A549 (cell line): ENCODE results near the gene GNAL. TPM values are rescaled to one million over a fixed set of nuclear protein-coding genes. Genes with fewer than 3 reads are reported as not detected.

Source experiments
- ATAC-seq, 2 experiments: fragments of 200-7000 bp in 1 of 2; fragments of >200 bp in 1 of 2; cut with Nextera tagmentation in 1 of 2; cut with Tn5 transposase in 1 of 2; 3 replicates each; pipeline versions ENCODE4 v1.8.0 to v1.9.1; 2018 to 2020; ENCODE audit warnings: mild to moderate bottlenecking in 1 of 2, moderate library complexity in 1 of 2
- CTCF ChIA-PET: fragments of 300-600 bp; sonication (Branson Sonifier 250); formaldehyde crosslinking; extraction: SDS; loops from one replicate; lab custom pipeline; 2021; ENCODE audit warnings: antibody characterized with exemption, inconsistent platforms; lab: Yijun Ruan, JAX
- POLR2A ChIA-PET: fragments of 350-600 bp; formaldehyde crosslinking; extraction: SDS; loops from one replicate; lab custom pipeline; 2021; ENCODE audit warnings: antibody characterized with exemption, inconsistent platforms; lab: Yijun Ruan, JAX
- DNase-seq, 2 experiments: peaks; one replicate each; pipeline versions ENCODE4 v3.0.0 to v3.0.0-alpha.2; 2011 to 2016; ENCODE audit warnings: low read depth in 1 of 2, low spot score in 1 of 2
- FAIRE-seq: peaks from 2 replicates; lab custom pipeline; 2011; peaks lifted over from hg19 to GRCh38; lab: Jason Lieb, UNC
- H3K27ac ChIP-seq, 2 experiments: fragments of >200 bp; sonication (Bioruptor Twin); formaldehyde crosslinking; 3 replicates each; pipeline ENCODE4 v1.5.1; 2016 to 2017
- H3K4me1 ChIP-seq: fragments of >200 bp; sonication (Bioruptor Twin); formaldehyde crosslinking; 3 replicates; pipeline ENCODE4 v1.6.1; 2016
- H3K4me2 ChIP-seq: fragments of >200 bp; sonication (Bioruptor Twin); formaldehyde crosslinking; 3 replicates; pipeline ENCODE4 v1.6.1; 2016
- H3K4me3 ChIP-seq: fragments of >200 bp; sonication (Bioruptor Twin); formaldehyde crosslinking; 3 replicates; pipeline ENCODE4 v1.5.1; 2016
- H3K9me3 ChIP-seq: fragments of >200 bp; sonication (Bioruptor Twin); formaldehyde crosslinking; 3 replicates; pipeline ENCODE4 v1.6.1; 2016
- ATOH8 ChIP-seq: fragments of 250-450 bp; sonication (Bioruptor Pico); IDR thresholded peaks from 2 replicates; pipeline ENCODE4 v1.5.0; 2020; ENCODE audit warnings: low read depth, mild to moderate bottlenecking, moderate library complexity
- CHD2 ChIP-seq: fragments of 150-350 bp; IDR thresholded peaks from 2 replicates; pipeline ENCODE4 v1.6.1; 2014; ENCODE audit warnings: low read length; ENCODE audit not compliant: partially characterized antibody
- EHF ChIP-seq: fragments of 250-450 bp; sonication (Bioruptor Pico); IDR thresholded peaks from 2 replicates; pipeline ENCODE4 v1.5.0; 2020; ENCODE audit warnings: mild to moderate bottlenecking
- EHMT2 ChIP-seq: fragments of 200-600 bp; sonication (generic); IDR thresholded peaks from 2 replicates; pipeline ENCODE4 v1.6.1; 2016; ENCODE audit warnings: antibody characterized with exemption, low read depth, mild to moderate bottlenecking, moderate library complexity
- FOSL2 ChIP-seq, 2 experiments: fragments of 450-650 bp in 1 of 2; fragments of >200 bp in 1 of 2; sonication (Bioruptor Twin) in 1 of 2; formaldehyde crosslinking; IDR thresholded peaks; 2 replicates each; pipeline versions ENCODE4 v1.5.0 to v1.6.1; 2016 to 2020; ENCODE audit warnings: mild to moderate bottlenecking in 1 of 2, moderate library complexity in 1 of 2
- HOXA7 ChIP-seq: fragments of 250-450 bp; sonication (Bioruptor Pico); IDR thresholded peaks from 2 replicates; pipeline ENCODE4 v1.5.0; 2020; ENCODE audit warnings: mild to moderate bottlenecking, moderate library complexity
- HOXB5 ChIP-seq: fragments of 250-450 bp; sonication (Bioruptor Pico); IDR thresholded peaks from 2 replicates; pipeline ENCODE4 v1.5.0; 2020; ENCODE audit warnings: mild to moderate bottlenecking, moderate library complexity
- JUNB ChIP-seq: fragments of >200 bp; sonication (Bioruptor Twin); formaldehyde crosslinking; IDR thresholded peaks from 2 replicates; pipeline ENCODE4 v1.6.1; 2016
- KDM1A ChIP-seq: fragments of 200-600 bp; sonication (generic); IDR thresholded peaks from 2 replicates; pipeline ENCODE4 v1.6.1; 2016; ENCODE audit warnings: low read depth, mild to moderate bottlenecking
- NFE2L2 ChIP-seq: fragments of 150-350 bp; conservative IDR thresholded peaks from 2 replicates; pipeline ENCODE4 v1.6.1; 2014; ENCODE audit warnings: low read length
- RAD21 ChIP-seq, 2 experiments: fragments of >200 bp in 1 of 2; sonication (Bioruptor Twin) in 1 of 2; formaldehyde crosslinking in 1 of 2; IDR thresholded peaks in 1 of 2; conservative IDR thresholded peaks in 1 of 2; 2 replicates in 1 of 2; 3 replicates in 1 of 2; pipeline ENCODE4 v1.6.1; 2012 to 2018; ENCODE audit warnings: inconsistent platforms in 1 of 2
- RARB ChIP-seq: fragments of 250-450 bp; sonication (Bioruptor Pico); IDR thresholded peaks from 2 replicates; pipeline ENCODE4 v1.8.0; 2021; ENCODE audit warnings: mild to moderate bottlenecking, moderate library complexity
- REST ChIP-seq: fragments of 200-600 bp; sonication (generic); IDR thresholded peaks from 2 replicates; pipeline ENCODE4 v1.6.1; 2016; ENCODE audit warnings: antibody characterized with exemption, mild to moderate bottlenecking, moderate library complexity
- SMC3 ChIP-seq: fragments of >200 bp; sonication (Bioruptor Twin); formaldehyde crosslinking; IDR thresholded peaks from 3 replicates; pipeline ENCODE4 v1.6.1; 2018; ENCODE audit warnings: inconsistent platforms
- SREBF2 ChIP-seq: fragments of 450-650 bp; IDR thresholded peaks from 2 replicates; pipeline ENCODE4 v1.6.1; 2014; ENCODE audit warnings: mild to moderate bottlenecking, moderate library complexity
- TFCP2L1 ChIP-seq: fragments of 250-450 bp; sonication (Bioruptor Pico); IDR thresholded peaks from 2 replicates; pipeline ENCODE4 v1.5.0; 2021; ENCODE audit warnings: mild to moderate bottlenecking
- USF2 ChIP-seq: fragments of 450-650 bp; IDR thresholded peaks from 2 replicates; pipeline ENCODE4 v1.6.1; 2014; ENCODE audit warnings: antibody characterized with exemption
- ZFP36 ChIP-seq: fragments of 450-650 bp; IDR thresholded peaks from 2 replicates; pipeline ENCODE4 v1.6.1; 2014; ENCODE audit warnings: borderline replicate concordance; ENCODE audit not compliant: partially characterized antibody
- ZNF302 ChIP-seq: fragments of 250-450 bp; sonication (Bioruptor Pico); IDR thresholded peaks from 2 replicates; pipeline ENCODE4 v1.9.0; 2021; ENCODE audit warnings: inconsistent platforms, mild to moderate bottlenecking, moderate library complexity
- ZSCAN20 ChIP-seq: fragments of 250-450 bp; sonication (Bioruptor Pico); IDR thresholded peaks from 2 replicates; pipeline ENCODE4 v1.8.0; 2022; ENCODE audit warnings: mild to moderate bottlenecking, moderate library complexity
- WGBS: methylation state at CpG from one replicate; pipeline ENCODE4 v1.1.6; 2017; ENCODE audit errors: missing lambda C conversion rate; 5-methylcytosine and 5-hydroxymethylcytosine counted together
- polyA plus RNA-seq, 4 experiments: library from polyadenylated mRNA; depleted of rRNA in 3 of 4; stranded (reverse); fragments of >200 nt; fragmentation: RNase III in 1 of 4; extraction: RNeasy Plus Mini Kit Qiagen cat#74134 plus additional on column Dnase treatment in 1 of 4; gene quantifications; 2 replicates in 3 of 4; 3 replicates in 1 of 4; pipeline ENCODE4 v1.2.3, GENCODE V29; 2011 to 2017

The GNAL gene
- polyA plus RNA-seq, 2 of the 4 experiments (the other 2 are of a cell fraction): 5.1 to 12.9 TPM

DNA sequence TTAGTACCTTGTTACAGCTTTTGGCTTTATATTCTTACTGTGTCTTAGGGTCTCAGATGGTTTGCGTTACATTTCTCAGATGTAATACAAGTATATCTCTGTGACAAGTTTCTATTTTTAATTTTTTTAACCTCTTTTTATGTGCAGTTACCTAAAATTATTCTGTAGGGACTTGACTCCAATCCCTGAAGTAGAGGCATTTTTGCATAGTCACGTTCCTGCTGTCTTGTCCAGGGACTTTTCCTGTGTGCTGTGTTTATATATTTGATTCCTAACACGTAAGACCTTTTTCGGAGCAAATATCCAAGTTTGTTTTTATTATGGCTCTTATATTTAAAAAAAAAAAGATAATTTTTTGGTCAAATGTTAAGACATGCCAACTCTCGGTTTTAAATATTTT, 91.0 kb downstream of the GNAL start:
- no peak for FAIRE-seq
- no peaks in the 10 kb centered on the region for H3K9me3 ChIP-seq
- 76% methylated on average over 5 of the region's 5 CpGs for WGBS
- H3K4me1 ChIP-seq: no peaks in the 10 kb centered on the region
- no peak for ATAC-seq
- no peak overlapping the region for H3K27ac ChIP-seq
- TF ChIP-seq ZFP36 (no peak), EHMT2 (no peak), HOXB5 (CRISPR knock-in tag) (no peak), EHF (CRISPR knock-in tag) (no peak), SMC3 (no peak), HOXA7 (CRISPR knock-in tag) (no peak), ATOH8 (no peak), JUNB (no peak), ZSCAN20 (no peak), CHD2 (no peak), FOSL2 (IDR thresholded peaks at IDR 0.05) (no peak), FOSL2 (CRISPR knock-in tag; IDR thresholded peaks at IDR 0.05) (no peak), TFCP2L1 (no peak), USF2 (no peak), NFE2L2 (no peak), RARB (CRISPR knock-in tag) (no peak), KDM1A (no peak), RAD21 (conservative IDR thresholded peaks at IDR 0.05 in 1 of 2, IDR thresholded peaks at IDR 0.05 in 1 of 2) (no peak), REST (no peak)
- ChIA-PET POLR2A (no interaction called here), CTCF (interaction anchor here (0.7 to 1.2 kb wide), 2 partner anchors 12 to 687 kb away, joined by 3 to 4 read pairs; no protein-coding TSS in a partner anchor)
- no peak overlapping the region for H3K4me2 ChIP-seq
- no peak overlapping the region for H3K4me3 ChIP-seq
- DNase-seq: no peak

- Histone ChIP-seq H3K4me1 (no peaks in the 10 kb centered on the region), H3K4me2 (no peak overlapping the region), H3K9me3 (no peaks in the 10 kb centered on the region), H3K27ac (no peak overlapping the region), H3K4me3 (no peak overlapping the region)
- TF ChIP-seq SREBF2 (no peak), RARB (CRISPR knock-in tag) (no peak), ZNF302 (CRISPR knock-in tag) (no peak), SMC3 (no peak)
- FAIRE-seq: no peak
- WGBS: 90% methylated on average over 3 of the region's 7 CpGs
- DNase-seq: no peak
- ChIA-PET POLR2A (no interaction called here), CTCF (interaction anchor here (1.0 to 1.1 kb wide), 2 partner anchors 51 to 65 kb away, joined by 3 to 4 read pairs; no protein-coding TSS in a partner anchor)
- no peak for ATAC-seq
These were observed 94.8 kb downstream of the GNAL start for GRCh38 chr18:11783716-11784331.
